Loucy (cell line): Measurements from ENCODE around the gene RGS9.

Experiments
- EZH2phosphoT487 ChIP-seq: fragments of 200-600 bp; IDR thresholded peaks from 2 replicates; pipeline ENCODE4 v1.6.1; 2018; ENCODE audit warnings: antibody characterized with exemption, mild to moderate bottlenecking, moderate library complexity, borderline replicate concordance
- TF ChIP-seq, protein P1 (sequence below): fragments of 200-600 bp; sonication (generic); conservative IDR thresholded peaks from 2 replicates; pipeline ENCODE4 v1.5.1; 2014; ENCODE audit warnings: mild to moderate bottlenecking, antibody characterized with exemption, low read length

DNA sequence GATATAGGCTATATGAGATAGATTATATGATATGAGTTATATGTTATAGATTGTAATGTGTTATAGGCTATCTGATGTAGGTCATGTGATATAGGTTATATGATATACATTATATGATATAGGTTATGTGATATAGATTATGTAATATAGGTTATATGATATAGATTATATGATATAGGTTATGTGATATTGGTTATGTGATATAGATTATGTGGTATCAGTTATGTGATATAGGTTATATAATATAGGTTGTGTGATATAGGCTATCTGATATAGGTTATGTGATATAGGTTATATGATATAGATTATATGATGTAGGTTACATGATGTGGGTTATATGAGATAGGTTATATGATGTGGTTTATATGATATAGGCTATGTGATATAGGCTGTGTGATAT lies 68.5 kb downstream of the RGS9 start:
- TF ChIP-seq, protein P1, sequence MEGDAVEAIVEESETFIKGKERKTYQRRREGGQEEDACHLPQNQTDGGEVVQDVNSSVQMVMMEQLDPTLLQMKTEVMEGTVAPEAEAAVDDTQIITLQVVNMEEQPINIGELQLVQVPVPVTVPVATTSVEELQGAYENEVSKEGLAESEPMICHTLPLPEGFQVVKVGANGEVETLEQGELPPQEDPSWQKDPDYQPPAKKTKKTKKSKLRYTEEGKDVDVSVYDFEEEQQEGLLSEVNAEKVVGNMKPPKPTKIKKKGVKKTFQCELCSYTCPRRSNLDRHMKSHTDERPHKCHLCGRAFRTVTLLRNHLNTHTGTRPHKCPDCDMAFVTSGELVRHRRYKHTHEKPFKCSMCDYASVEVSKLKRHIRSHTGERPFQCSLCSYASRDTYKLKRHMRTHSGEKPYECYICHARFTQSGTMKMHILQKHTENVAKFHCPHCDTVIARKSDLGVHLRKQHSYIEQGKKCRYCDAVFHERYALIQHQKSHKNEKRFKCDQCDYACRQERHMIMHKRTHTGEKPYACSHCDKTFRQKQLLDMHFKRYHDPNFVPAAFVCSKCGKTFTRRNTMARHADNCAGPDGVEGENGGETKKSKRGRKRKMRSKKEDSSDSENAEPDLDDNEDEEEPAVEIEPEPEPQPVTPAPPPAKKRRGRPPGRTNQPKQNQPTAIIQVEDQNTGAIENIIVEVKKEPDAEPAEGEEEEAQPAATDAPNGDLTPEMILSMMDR, result no peak
- TF ChIP-seq EZH2phosphoT487, result no peak
